HG03520 (cell line): ENCODE results near the gene MYO18A.

ENCODE experiments used
- ATAC-seq: cut with Tn5 transposase; IDR thresholded peaks from one replicate; pipeline ENCODE4 v1.9.1; 2021; ENCODE audit warnings: mild to moderate bottlenecking, moderate library complexity; ENCODE audit not compliant: unreplicated experiment

Gene MYO18A

DNA sequence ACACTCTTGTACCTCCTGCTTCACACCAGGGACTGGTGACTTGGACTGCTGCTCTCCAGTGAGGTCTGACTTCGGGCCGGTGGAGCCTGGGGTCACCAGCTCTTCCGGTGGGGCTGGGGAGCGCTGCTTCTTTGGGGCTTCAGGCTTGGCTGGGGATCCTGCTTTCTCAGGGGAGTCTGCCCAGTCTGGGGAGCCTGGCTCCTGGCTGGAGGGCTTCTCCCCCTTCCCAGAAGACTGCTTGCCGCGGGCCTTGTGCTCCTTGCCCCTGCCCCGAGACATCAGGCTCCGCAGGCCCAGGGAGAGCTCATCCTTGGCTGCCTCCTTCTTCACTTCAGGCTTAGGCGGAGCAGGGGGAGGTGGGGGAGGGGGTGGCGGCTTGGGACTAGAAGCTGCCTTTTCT, 52.4 kb downstream of the MYO18A start:
- no peak for ATAC-seq

DNA sequence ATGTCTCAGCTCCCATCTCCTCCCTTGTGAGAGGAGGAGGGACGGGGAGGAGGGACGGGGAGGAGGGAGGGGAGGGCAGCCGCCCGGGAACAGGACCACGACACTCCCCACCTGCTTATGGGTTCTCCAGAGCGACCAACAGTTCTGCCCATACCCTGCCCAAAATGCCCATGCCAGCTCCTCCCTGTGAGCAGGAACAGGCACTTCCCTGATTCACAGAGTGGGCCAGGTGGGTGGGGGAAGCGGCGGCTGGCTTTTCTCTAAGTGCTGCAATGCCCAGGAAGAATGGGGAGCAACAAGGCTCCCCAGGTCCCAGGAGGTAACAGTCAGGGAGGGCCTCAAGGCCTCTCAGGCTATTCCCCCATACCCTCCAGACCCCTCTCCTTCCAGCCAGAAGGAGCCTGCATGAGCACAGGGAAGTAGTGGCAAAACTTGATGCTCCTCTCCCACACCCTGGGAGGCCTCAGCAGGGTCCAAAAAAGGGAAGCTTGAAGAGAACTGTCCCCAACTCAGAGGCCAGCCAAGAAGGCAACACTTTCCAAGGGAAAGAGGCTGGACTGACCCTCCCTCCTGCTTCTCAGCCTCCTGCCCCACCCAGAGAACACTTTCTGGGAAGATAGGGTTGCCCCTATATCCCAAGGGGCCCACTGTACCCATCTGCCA, 53.8 kb downstream of the MYO18A start:
- no peak for ATAC-seq

DNA sequence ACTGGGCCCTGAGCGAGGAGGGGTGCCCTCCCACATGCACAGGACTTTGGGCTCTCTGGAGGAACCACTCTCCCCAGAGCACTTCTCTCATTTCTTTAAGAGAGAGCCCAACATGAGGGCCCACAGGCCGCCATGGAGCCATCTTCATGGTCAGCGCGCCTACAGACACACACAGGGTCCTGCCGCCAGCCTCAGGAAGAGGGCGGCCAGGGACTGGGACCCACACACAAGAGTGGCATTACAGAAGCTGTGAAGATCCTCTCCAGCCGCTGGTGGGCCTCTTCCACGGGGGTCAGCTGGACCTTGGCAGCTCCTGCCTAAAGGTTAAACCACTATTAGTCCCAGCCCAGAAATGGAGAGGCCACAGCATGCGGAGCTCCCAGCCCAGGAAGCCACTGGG, 54.5 kb downstream of the MYO18A start:
- no peak for ATAC-seq

DNA sequence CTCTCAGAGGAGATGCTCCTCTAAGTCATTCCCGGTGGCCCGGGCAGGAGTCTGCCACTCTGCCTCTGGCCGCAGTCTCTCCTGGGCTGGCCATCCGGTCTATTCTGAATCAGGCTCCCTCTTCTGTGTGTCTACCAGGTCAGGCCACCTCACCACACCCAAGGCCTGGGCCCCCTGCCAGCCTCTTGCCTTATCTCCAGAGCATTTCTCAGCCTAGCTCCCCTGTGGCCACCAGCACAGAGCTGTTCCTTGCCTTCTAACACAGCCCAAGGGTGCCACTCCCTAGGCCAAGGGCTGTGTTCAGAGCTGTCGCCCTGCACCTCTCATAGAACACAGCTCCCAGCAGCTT, 55.3 kb downstream of the MYO18A start:
- no peak for ATAC-seq

DNA sequence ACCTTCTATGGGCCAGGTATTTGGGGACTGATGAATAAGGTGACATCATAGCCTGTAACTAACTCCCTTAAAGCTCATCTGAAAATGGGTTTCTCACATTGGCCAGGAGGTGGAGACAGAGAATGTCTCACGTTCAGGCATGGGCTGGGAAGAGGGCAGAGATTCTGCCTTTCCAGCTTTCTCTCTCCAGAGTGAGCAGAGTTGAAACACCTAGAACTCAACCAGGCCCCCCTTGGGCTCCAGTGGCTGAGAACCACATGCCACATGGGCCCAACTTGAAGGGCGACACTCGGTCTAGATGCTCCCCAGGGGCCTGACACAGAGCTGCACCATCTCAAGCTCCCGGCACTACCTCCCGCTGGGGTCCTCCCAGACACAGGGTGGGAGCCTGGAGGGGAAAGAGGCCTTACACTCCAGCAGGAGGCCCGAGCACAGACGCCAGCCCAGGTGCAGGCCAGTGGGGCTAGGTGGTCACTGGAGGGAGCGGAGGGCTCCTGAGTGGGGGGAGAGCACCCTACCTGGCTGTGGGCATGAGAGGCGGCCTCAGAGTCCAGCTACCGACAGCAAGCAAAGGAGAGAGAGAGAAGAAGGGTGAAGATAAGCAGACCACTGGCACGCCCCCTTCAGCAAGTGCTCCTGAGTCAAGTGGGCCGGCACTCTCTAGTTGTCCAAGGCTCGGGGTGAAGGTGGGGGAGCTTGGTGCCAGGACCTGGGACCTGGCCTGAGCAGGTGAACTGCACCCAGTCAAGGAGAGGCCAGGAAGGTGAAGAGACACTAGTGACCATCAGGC, 55.9 kb downstream of the MYO18A start:
- no peak for ATAC-seq

DNA sequence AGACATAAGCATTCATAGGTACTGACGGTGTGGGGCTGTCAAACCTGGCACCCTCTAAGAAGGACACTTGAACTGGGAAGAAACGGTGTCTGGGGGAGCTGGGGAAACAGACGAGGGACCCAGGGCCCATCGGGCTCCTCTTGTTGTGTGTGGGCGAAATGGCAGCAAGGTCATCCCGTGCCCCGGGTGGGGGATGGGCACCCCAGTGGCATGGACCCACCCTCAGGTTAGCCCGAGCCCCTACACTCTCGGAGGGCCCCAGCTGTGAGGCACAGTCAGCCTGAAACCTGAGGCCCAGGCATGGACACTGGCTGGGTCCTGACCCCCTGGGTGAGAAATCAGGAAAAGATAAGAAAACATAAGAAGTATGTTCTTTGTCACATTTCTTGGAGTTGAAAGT, 57.1 kb downstream of the MYO18A start:
- no peak for ATAC-seq

DNA sequence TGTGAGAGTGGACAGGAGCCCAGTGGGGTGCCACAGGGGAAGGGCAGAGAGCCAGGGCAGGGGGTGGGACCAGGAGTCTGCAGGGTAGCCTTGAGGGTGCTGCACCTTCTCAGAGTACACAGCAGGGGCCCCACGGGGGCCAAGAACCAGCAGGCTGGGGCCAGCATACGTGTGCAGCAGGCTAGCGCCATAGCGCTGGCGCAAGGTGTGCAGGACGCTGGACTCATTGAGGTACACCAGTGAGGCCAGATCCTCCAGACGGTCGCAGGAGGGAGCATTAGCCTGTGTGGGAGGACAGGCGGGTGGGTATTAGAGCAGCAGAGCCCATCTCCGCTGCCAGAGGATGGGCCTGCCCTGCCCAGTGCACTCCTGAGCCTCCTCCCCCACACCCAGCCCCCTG, 58.8 kb downstream of the MYO18A start:
- ATAC-seq: no peak

DNA sequence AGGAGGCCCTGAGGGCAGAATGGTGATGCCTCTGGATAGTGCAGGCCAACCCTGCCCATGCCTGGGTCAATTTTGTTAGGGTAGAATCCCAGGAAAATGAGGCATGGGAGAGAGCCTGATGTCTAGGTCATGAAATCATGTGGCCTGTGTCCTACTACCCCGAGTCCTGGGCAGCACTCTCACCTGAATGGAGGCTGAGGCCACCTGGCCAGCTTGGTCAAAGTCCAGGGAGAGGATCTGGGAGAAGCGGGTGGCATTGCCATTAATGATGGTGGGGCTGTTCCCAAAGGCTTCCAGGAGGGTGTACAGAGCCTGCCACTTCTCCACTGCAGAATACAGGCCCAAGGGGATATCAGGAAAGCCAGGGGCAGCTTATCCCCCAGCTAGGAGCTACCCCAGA, 59.8 kb downstream of the MYO18A start:
- no peak for ATAC-seq

DNA sequence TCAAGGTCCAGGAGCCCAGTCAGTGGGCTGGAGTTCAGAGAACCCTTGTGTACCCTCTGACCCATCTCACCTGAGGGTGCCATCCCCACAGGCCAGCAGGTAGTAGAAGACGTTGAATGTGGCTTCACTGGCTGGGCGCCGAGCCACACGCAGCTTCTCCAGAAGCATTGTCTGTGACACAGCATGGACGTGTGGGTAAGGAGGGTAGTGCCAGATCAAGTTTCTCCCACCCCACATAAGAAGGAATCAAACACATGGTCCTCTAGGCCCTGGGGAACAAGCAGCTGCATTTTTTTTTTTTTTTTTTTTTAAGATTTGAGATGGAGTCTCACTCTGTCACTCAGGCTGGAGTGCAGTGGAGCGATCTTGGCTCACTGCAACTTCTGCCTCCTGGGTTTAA, 60.9 kb downstream of the MYO18A start:
- ATAC-seq: no peak

DNA sequence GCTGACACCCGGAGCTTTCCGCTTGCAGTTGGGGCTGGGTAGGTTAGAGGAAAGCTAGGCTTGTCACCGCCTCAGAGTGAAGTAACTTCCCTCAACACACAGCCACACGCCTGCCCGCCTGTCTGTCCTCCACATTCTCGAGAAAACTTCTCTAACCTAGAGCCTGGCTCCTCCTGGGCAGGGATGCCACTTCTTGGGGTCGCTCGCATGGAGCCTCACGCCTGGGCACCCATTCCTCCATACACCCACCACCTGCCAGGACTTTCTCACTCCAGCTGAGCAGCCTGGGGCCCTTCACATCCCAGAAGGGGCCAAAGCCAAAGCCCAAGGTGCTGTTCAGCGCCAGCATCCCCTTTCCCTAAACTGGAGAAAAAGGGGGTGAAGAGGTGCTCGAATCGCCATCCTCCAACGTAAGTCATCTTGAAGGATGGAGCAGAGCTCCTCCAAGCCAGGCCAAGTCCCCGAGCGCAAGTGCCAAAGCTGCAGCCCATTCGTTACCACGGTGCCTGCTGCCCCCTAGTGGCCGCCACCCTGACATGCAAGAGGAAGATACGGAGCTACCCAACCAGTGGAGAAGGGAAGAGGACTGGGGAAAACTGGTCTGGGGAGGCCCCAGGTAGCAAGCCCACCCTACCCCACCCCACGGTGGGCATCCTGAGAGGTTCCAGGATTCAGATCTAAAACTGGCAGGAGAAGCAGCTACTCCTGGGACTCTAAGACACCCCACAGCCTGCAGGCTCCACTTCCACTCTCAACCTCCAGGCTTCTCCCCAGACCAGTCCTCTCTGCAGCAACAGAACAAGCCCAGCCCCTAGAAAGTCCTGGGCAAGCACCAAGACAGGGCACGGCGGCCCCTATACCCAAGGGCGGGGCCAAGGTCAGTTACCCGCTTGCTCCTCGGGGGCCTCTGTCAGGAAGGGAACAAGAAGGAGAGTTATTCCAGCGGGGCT, 63.1 kb downstream of the MYO18A start:
- no peak for ATAC-seq

DNA sequence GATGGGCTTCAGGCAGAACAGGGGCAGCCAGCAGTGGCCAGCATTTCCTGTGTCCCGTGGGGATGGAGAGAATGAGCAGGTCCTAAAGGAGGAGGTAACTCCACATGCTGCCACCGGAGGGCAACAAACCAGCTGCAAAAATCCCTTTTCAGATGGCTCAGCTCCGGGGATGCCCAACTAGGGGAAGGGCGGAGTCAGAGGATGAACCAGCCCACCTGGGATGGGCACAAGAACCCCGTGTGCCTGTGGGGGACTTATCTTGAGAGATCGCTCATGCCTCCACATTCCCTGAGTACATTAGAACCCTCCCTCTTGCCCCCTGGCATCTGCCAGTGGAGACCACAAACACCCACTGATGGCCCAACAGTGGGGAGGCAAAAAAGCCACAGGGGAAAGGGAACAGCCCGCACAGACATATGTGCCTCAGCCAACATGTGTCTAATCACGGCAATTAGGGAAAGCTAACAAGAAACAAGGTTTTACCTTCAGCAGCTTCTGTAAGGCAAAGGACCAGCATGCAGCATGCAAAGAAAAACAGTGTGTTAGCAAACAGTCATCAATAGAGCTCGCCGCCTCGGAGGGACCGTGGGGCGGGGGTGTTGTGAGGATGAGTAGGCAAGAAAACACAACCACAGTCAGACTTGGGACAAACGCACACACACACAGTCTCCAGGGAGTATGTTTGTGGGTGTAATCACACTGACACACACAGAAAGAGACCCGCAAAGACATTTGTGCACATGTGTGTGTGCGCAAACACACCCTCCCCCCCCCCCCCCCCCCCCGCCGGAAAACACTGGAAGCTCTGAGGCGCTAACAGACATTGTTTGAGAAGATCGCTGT, 64.0 kb downstream of the MYO18A start:
- no peak for ATAC-seq

DNA sequence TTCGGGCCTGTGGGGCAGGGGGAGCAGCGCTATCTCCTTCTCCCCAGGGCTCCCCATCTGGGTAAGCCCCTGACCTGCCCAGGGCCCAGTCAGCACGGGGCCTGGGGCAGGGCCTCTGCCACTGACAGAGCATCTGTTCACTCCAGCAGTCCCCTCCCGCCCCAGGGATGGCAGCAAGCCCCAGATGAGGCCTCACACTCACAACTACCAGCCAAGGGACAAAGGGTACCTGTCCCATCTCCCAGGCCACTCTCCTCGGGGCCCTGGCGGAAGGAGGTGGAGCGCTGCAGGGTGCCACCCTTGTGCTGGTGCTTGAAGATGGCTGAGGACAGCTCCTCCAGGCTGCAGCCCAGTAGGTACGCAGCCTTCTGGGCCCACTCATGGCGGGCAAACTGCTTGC, 64.8 kb downstream of the MYO18A start:
- ATAC-seq: no peak

DNA sequence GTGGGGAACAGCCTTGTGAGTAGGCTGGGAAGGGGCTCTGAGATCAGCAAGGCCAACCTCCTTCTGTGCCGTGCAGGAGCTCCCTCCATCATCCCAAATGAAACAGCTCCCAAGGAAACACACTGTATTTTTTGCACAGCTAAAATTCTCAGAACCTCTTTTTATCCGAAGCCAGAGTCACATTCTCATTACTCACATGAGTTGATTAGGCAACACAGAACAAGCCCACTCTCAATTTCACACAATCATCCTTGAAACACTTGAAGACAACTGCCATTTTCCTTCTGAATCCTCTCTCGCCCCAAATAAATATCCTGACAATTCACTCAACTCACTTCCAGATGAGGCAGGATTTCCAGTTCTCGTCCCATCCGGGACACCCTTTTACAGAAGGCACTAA, 66.1 kb downstream of the MYO18A start:
- ATAC-seq: no peak

DNA sequence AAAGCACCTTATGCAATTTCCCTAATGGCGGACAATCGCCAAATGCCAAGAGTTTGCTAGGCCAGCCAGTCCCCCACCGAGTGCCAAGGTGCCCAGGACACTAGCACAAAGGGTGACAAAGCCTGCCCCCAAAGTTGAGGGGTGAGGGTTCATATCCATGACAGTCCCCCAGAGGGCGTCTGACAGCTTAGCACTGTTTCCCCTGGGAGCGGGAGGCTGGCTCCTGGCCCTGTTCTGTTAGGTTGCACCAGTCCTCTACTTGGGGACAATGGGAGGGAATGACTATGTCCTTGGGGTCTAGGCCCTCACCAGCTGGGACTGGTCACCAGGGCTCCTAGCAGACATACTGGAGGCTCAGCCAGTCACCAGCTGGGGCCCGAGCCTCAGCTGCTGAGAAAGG, 66.9 kb downstream of the MYO18A start:
- no peak for ATAC-seq

DNA sequence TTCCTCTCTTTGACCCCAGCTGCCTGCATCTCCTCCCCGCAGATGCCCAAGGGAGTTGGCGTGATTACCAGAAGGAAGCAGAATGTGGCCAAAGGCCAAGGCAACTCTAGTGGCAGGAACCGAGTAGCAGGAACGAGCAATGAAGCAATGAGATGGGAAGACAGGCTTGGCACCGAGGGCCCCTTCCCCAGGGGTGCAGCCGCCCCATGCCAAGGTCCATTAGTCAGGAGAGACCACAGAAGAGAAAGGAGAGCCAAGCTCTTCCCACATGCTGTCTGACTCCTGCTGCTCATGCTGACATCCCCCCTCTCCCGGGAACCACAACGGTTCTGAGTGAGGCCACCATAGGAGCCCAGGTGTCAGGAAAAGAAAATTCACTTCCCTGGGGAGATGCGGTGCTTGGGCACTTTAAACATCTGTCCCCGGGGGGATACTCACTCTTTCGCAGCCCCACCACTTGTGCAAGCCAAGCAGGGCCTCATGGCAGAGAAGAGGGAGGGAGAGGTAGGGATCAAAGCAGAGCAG, 67.4 kb downstream of the MYO18A start:
- no peak for ATAC-seq

DNA sequence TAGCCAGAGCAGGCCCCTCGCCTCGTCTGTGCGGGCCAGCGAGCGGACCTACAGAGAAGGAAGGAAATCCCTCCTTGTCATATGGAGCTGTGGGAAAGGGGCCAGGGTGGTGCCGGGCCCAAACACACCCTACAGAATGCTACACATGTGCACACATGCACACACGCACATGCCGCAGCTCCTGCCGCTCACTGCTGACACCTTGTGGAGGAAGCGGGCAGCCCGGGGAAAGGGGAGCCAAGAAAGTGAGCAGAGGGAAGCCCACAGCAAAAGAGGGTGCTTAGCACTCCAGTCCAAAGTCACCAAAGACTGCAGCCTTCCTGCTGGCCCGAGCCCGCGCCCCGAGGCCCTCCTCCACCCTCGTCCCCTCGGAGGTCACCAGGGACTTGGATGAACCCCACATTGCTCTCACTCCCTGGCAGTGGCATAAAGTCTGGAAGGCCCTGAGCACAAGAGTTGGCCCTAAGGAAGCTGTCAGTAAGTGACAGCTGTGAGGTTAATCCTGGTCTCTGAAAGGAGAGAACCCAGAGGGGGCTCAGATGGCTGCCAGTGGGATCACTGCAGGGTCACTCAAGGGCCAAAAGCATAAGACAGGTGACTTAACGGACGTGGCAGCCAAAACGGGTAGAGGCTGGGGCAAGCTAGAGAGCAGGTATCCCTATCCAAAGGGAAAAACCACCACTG, 68.2 kb downstream of the MYO18A start:
- ATAC-seq: no peak

DNA sequence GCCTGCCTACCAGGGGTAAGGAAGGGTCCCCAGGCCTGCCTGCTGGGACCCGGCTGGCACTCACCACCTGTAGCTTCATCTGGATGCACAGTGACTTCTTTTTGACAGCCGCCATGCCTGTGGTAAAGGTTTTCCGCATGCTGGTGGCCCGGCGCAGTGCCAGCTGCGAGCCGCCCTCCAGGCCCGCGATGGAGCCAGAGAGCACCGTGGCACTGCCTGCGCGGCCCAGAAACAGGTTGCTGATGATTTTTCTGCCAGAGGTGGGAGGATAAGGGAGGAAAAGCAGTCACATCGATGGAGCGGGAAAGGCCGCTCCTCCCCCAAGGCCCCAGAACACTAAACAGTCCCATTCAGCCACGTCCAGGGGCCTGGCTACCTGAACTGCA, 69.8 kb downstream of the MYO18A start:
- no peak for ATAC-seq

DNA sequence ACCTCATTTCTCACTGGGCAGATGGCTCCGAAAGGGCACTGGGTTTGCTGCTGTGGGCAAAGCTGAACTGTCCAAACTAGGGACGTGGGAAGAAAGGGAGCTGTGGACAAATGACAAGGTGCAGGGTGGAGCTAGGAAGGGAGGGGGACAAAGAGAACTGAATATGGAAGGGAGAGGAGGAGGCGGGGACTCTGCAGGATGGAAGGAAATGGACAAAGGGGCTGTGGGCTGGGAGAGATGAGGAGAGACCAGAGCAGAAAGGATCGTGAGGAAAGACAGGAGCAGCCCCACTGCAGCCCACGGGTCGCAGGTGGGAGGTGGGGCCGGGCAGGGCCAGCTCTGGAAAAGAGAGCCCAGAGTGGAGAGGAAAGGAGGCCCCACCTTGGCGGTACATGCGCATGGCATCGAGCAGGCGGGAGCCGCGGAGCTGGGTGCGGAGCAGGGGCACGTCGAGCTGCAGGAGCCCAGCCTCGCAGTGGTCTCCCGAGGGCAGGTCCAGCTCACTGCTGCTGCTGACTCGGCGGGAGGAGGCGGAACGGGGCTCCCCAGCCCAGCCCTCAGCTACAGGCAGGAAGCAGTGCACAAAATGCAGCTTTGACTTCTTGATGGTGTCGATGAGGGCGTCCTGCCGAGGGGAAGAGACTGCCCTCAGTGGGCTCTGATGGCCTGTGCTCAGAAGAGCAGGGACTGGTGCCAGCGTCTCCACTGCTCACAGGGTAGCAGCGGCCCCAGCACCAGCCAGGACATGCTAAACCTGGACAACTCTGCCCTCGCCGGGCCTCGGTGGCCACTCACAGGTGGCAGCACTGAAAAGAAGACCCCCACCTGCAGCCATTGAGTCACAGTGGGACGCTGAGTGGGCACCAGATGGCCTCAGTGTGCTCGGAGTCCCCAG, 70.5 kb downstream of the MYO18A start:
- no peak for ATAC-seq
